ENCODE data around the gene OSER1.
A peak's percentile ranks its signal among the peaks of the same experiment; 100 is the strongest.

The OSER1 gene

DNA sequence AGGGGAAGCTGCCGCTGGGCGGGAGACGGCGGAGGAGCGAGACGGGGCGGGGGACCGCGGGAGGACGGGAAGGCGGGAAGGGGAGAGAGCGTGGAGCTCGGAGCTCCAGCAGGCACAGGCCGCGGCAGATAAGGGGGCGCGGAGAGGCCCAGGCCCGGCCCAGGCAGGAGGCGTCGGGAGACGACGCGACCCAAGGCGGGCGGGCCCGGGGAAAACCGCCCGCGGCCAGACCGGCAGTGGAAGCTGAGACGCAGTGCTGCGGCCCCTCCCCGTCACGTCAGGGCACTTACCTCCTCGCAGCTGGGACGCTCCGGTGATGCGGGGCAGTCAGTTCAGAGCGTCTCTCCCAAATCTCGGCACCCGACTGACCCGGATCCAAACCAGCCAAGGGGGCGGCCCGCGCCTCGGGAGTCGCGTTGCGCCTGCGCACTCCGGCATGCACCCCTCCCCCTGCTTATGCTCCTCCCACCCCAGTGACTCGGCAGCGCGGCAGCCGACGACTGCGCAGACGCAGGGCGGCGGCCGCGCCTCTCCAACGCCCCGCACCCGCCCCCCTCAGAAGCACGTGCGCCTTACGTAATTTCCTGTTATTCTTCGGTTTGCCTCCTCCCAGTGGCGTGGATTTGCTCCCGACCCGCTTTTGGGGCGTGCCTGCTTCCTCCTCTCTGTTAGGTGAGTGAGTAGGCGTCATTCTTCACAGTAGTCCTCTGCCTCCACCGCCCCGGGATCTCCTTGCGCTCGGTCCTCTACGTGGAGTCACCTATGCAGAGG is at the start of gene OSER1:
Gene OSER1 (minus strand): TSS at position 366 of the 771 bp plus-strand sequence. CDS start 3,814 bp downstream, outside the sequence.
- TF ChIP-seq, protein P1, sequence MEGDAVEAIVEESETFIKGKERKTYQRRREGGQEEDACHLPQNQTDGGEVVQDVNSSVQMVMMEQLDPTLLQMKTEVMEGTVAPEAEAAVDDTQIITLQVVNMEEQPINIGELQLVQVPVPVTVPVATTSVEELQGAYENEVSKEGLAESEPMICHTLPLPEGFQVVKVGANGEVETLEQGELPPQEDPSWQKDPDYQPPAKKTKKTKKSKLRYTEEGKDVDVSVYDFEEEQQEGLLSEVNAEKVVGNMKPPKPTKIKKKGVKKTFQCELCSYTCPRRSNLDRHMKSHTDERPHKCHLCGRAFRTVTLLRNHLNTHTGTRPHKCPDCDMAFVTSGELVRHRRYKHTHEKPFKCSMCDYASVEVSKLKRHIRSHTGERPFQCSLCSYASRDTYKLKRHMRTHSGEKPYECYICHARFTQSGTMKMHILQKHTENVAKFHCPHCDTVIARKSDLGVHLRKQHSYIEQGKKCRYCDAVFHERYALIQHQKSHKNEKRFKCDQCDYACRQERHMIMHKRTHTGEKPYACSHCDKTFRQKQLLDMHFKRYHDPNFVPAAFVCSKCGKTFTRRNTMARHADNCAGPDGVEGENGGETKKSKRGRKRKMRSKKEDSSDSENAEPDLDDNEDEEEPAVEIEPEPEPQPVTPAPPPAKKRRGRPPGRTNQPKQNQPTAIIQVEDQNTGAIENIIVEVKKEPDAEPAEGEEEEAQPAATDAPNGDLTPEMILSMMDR (conservative IDR thresholded peaks at IDR 0.05): no peak

DNA sequence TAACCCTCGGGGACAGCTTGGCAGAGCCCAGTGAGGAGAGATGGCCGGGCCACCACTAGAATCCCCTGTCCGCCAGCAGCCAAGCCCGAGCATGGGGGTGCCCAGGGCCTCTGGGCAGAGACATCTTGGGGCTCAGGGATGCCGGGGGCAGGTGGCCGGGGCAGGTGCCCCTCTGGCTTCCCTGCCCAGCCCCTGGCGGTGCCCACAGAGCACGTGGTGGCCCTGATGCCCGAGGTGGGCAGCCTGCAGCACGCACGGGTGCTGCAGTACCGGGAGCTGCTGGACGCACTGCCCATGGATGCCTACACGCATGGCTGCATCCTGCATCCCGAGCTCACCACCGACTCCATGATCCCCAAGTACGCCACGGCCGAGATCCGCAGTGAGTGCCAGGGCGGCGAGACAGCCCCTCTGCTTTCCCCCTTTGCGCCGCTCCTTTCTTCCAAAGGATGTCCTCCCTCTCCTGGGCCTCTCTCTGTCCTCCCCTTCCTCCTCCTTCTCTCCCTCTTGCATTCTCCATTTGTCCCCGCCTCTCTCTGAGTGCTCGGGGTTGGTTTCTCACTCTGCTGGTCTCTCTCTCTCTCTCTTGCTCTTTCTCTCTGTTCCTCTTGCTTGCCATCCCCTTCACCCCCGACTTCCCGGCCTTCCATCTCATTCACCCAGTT is 47.8 kb upstream of the OSER1 start:
- TF ChIP-seq, protein P1 (conservative IDR thresholded peaks at IDR 0.05): no peak
- no peak overlapping the region for H3K27ac ChIP-seq

More for the DNA sequence above, at the start of gene OSER1:
- peak within 1 kb of the TSS; percentile 99 for H3K27ac ChIP-seq

DNA sequence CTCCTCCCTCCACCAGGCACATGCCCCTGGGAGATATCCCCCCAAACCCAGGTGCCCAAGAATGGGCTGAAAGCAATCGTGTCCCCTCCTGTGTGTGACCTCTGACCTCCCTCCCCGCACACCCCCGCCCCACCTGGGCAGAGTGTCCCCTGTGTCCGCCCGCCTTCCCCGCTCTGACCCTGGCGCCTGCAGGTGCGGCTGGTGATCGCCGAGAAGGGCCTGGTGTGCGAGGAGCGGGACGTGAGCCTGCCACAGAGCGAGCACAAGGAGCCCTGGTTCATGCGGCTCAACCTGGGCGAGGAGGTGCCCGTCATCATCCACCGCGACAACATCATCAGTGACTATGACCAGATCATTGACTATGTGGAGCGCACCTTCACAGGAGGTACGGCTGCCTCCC is 46.4 kb upstream of the OSER1 start:
- H3K27ac ChIP-seq: no peak overlapping the region
- TF ChIP-seq, protein P1 (conservative IDR thresholded peaks at IDR 0.05): no peak

DNA sequence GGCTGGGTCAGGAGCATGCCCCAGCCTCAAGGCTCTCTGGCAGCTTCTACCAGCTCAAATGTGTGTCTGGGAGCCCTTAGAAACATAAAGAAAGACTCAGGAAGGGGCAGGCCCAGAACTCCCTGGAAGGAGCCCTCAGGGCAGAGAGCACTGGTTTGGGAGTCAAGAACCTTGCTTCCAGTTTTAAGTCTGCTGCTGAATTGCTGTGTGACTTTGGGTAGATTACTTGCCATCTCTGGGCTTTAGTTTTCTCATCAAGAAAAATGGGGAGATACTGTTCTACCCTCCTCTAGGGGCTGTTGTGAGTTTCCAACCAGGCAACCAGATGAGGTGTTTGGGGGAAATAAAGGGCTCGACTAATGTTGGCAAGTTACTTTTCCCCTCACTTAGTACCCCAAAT is 45.4 kb upstream of the OSER1 start:
- H3K27ac ChIP-seq: no peak overlapping the region
- TF ChIP-seq, protein P1 (conservative IDR thresholded peaks at IDR 0.05): no peak

DNA sequence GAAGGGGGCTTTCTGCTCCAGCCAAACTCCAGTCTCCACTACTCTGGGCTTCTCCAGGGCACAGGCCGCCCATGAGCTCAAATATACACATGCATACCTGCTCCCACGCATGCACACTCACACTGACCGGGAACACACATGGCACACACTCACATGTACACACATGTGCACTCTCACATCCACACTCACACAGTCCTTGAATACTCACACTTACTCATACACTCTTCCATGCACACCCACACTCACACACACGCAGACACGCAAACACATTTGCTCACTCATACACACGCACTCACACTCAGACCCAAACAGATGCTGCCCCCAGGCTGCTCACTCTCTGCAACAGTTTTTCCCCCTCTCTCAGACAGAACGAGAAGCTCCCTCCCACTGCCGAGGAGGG is 43.5 kb upstream of the OSER1 start:
- TF ChIP-seq, protein P1 (conservative IDR thresholded peaks at IDR 0.05): no peak
- H3K27ac ChIP-seq: no peak overlapping the region

DNA sequence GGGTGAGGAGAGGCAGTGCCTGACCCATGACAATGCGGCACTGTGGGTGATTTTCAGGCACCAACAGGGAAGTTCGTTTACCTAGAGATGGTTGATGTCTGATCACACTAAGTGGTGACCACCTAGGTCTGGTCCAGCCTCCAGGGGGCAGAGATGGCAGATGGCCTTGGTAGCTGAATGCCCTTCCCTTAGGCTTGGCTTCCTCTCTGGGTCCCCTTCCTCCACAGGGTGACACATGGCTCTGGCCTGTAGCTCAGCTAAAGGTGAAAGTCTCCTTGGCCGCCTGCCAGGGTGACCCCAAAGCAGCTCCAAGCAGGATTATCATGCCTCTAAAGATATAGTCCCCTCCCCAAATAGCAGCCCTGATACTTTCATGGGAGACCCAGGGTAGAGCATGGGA is 43.0 kb upstream of the OSER1 start:
- TF ChIP-seq, protein P1 (conservative IDR thresholded peaks at IDR 0.05): no peak

DNA sequence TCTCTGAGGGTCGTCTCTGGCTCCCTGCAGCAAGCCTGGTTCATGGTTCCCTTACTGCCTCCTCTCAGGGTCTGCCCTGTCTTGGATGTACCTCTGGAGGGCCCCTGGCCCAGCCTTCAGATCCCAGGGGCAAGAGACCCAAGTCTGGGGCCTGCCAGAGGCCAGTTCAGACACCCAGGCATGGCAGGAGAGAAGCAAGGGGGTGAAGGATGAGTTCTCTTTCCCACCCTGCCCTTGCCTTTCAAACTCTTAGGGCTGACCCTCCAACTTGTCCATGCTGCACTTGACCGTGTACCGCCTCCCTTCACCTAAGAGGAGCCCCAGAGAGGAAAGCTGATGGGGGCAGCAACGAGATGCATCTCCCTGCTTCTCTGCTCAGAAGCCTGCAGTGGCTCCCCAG is 40.7 kb upstream of the OSER1 start:
- TF ChIP-seq, protein P1 (conservative IDR thresholded peaks at IDR 0.05): no peak
- no peak overlapping the region for H3K27ac ChIP-seq

More for the DNA sequence above, 43.0 kb upstream of the OSER1 start:
- no peak overlapping the region for H3K27ac ChIP-seq
